IMR-90 (cell line): ENCODE data around the gene SHROOM3. TPM values are rescaled to one million over a fixed set of nuclear protein-coding genes. Genes with fewer than 3 reads are reported as not detected.

ENCODE experiments used
- ATAC-seq: fragments of 200-7000 bp; cut with Tn5 transposase; 2 replicates; pipeline ENCODE4 v1.9.1; 2020; ENCODE audit warnings: low read depth, mild to moderate bottlenecking, moderate library complexity
- BruUV-seq: library from RNA; stranded (reverse); fragments of 400-500 nt; replicated peaks from 2 replicates; lab custom pipeline; 2021; lab: Mats Ljungman, UMichigan
- CTCF ChIA-PET: fragments of 300-600 bp; formaldehyde crosslinking; extraction: SDS; loops from one replicate; lab custom pipeline; 2021; ENCODE audit warnings: antibody characterized with exemption; lab: Yijun Ruan, JAX
- POLR2A ChIA-PET: fragments of 300-600 bp; sonication (Branson Sonifier 250); formaldehyde crosslinking; loops from one replicate; lab custom pipeline; 2022; ENCODE audit warnings: antibody characterized with exemption; ENCODE audit not compliant: unreplicated experiment; lab: Charles Lee
- DNase-seq: peaks from one replicate; pipeline ENCODE4 v3.0.0; 2013
- H2AFZ ChIP-seq: replicated peaks from 2 replicates; pipeline ENCODE3; 2013; ENCODE audit warnings: low read length, mild to moderate bottlenecking; ENCODE audit not compliant: poor library complexity
- H2AK5ac ChIP-seq: 2 replicates; pipeline ENCODE4 v1.6.1; 2013; ENCODE audit warnings: low read depth, low read length, inconsistent platforms
- H2AK9ac ChIP-seq: replicated peaks from 2 replicates; pipeline ENCODE3; 2013; ENCODE audit warnings: mild to moderate bottlenecking, low read depth, low read length, moderate library complexity; ENCODE audit not compliant: poor library complexity
- H2BK120ac ChIP-seq: 2 replicates; pipeline ENCODE4 v1.6.1; 2013; ENCODE audit warnings: low read depth, low read length, inconsistent platforms
- H2BK15ac ChIP-seq: 3 replicates; pipeline ENCODE4 v1.6.1; 2013; ENCODE audit warnings: low read depth, low read length, inconsistent platforms
- H2BK20ac ChIP-seq: 2 replicates; pipeline ENCODE4 v1.6.1; 2013; ENCODE audit warnings: low read depth, mild to moderate bottlenecking, inconsistent platforms, low read length, moderate library complexity
- H2BK5ac ChIP-seq: 2 replicates; pipeline ENCODE4 v1.6.1; 2013; ENCODE audit warnings: mild to moderate bottlenecking, low read depth, low read length, inconsistent platforms; ENCODE audit not compliant: poor library complexity, severe bottlenecking
- H3K14ac ChIP-seq: replicated peaks from 2 replicates; pipeline ENCODE4 v1.6.1; 2013; ENCODE audit warnings: low read depth, low read length, inconsistent platforms
- H3K18ac ChIP-seq: 2 replicates; pipeline ENCODE4 v1.6.1; 2013; ENCODE audit warnings: low read depth, low read length, control low read depth
- H3K23ac ChIP-seq: 2 replicates; pipeline ENCODE4 v1.6.1; 2013; ENCODE audit warnings: low read depth, low read length, inconsistent platforms
- H3K27ac ChIP-seq: 2 replicates; pipeline ENCODE4 v1.5.1; 2013; ENCODE audit warnings: mild to moderate bottlenecking, control low read depth, low read length; ENCODE audit not compliant: insufficient read depth
- H3K27me3 ChIP-seq: 2 replicates; pipeline ENCODE4 v1.6.1; 2013; ENCODE audit warnings: low read length; ENCODE audit not compliant: control insufficient read depth, insufficient read depth
- H3K36me3 ChIP-seq: 2 replicates; pipeline ENCODE4 v1.6.1; 2013; ENCODE audit warnings: low read length, mixed read lengths; ENCODE audit not compliant: control insufficient read depth, insufficient read depth
- H3K4ac ChIP-seq: 2 replicates; pipeline ENCODE4 v1.6.1; 2013; ENCODE audit warnings: low read depth, low read length, inconsistent platforms
- H3K4me1 ChIP-seq: 2 replicates; pipeline ENCODE4 v1.6.1; 2013; ENCODE audit warnings: low read length, mixed read lengths; ENCODE audit not compliant: control insufficient read depth, insufficient read depth
- H3K4me2 ChIP-seq: 2 replicates; pipeline ENCODE4 v1.6.1; 2013; ENCODE audit warnings: low read depth, mild to moderate bottlenecking, control low read depth, low read length, moderate library complexity
- H3K4me3 ChIP-seq: 2 replicates; pipeline ENCODE4 v1.5.1; 2013; ENCODE audit warnings: low read depth, mild to moderate bottlenecking, control low read depth, low read length, moderate library complexity; ENCODE audit not compliant: insufficient read depth
- H3K56ac ChIP-seq: 2 replicates; pipeline ENCODE4 v1.6.1; 2013; ENCODE audit warnings: low read length, inconsistent platforms; ENCODE audit not compliant: insufficient read depth; ENCODE audit errors: extremely low read depth
- H3K79me1 ChIP-seq, 2 experiments: 2 replicates each; pipeline ENCODE4 v1.6.1; 2013; ENCODE audit warnings: low read length in 2 of 2, inconsistent platforms in 1 of 2, low read depth in 1 of 2
- H3K9ac ChIP-seq: 2 replicates; pipeline ENCODE4 v1.6.1; 2013; ENCODE audit warnings: low read depth, low read length, control low read depth
- H3K9me1 ChIP-seq: 2 replicates; pipeline ENCODE4 v1.6.1; 2013; ENCODE audit warnings: low read length, inconsistent platforms; ENCODE audit not compliant: insufficient read depth
- H3K9me3 ChIP-seq: 2 replicates; pipeline ENCODE4 v1.6.1; 2013; ENCODE audit warnings: low read length; ENCODE audit not compliant: control insufficient read depth, insufficient read depth
- H4K20me1 ChIP-seq: 2 replicates; pipeline ENCODE4 v1.6.1; 2013; ENCODE audit warnings: low read length, inconsistent platforms; ENCODE audit not compliant: insufficient read depth
- H4K5ac ChIP-seq: 2 replicates; pipeline ENCODE4 v1.6.1; 2013; ENCODE audit warnings: mild to moderate bottlenecking, low read depth, low read length, control low read depth
- H4K8ac ChIP-seq, 2 experiments: 2 replicates each; pipeline ENCODE4 v1.6.1; 2013; ENCODE audit warnings: low read depth in 2 of 2, low read length in 2 of 2, control low read depth in 1 of 2, inconsistent platforms in 1 of 2
- H4K91ac ChIP-seq: 2 replicates; pipeline ENCODE4 v1.6.1; 2013; ENCODE audit warnings: low read depth, low read length, inconsistent platforms; ENCODE audit not compliant: insufficient read depth
- BHLHE40 ChIP-seq: fragments of 150-350 bp; IDR thresholded peaks from 2 replicates; pipeline ENCODE4 v1.6.1; 2016; ENCODE audit warnings: mild to moderate bottlenecking, low read depth, low read length
- CEBPB ChIP-seq: IDR thresholded peaks from 2 replicates; pipeline ENCODE4 v1.6.1; 2012; ENCODE audit warnings: low read depth, low read length, improper control_type of control experiment
- CHD1 ChIP-seq: IDR thresholded peaks from 2 replicates; pipeline ENCODE4 v1.6.1; 2012; ENCODE audit warnings: low read depth, low read length, improper control_type of control experiment
- ELK1 ChIP-seq: fragments of 150-350 bp; IDR thresholded peaks from 2 replicates; pipeline ENCODE4 v1.6.1; 2016; ENCODE audit warnings: low read depth, mild to moderate bottlenecking, low read length, moderate library complexity, borderline replicate concordance
- FOS ChIP-seq: fragments of 150-350 bp; IDR thresholded peaks from 2 replicates; pipeline ENCODE4 v1.6.1; 2016; ENCODE audit warnings: low read depth, low read length
- MXI1 ChIP-seq: IDR thresholded peaks from 2 replicates; pipeline ENCODE4 v1.6.1; 2012; ENCODE audit warnings: low read depth, mild to moderate bottlenecking, low read length, moderate library complexity, borderline replicate concordance
- POLR2A ChIP-seq: IDR thresholded peaks from 2 replicates; pipeline ENCODE4 v1.6.1; 2012; ENCODE audit warnings: mild to moderate bottlenecking, low read depth, low read length
- RAD21 ChIP-seq: IDR thresholded peaks from 2 replicates; pipeline ENCODE4 v1.6.1; 2012; ENCODE audit warnings: low read length, improper control_type of control experiment
- RCOR1 ChIP-seq: IDR thresholded peaks from 2 replicates; pipeline ENCODE4 v1.6.1; 2012; ENCODE audit warnings: mild to moderate bottlenecking, low read length, improper control_type of control experiment; ENCODE audit not compliant: insufficient replicate concordance
- RFX5 ChIP-seq: IDR thresholded peaks from 2 replicates; pipeline ENCODE4 v1.8.0; 2012; ENCODE audit warnings: low read depth, mild to moderate bottlenecking, low read length, moderate library complexity
- SMC3 ChIP-seq: fragments of 150-350 bp; IDR thresholded peaks from 2 replicates; pipeline ENCODE4 v1.6.1; 2016; ENCODE audit warnings: low read depth, mild to moderate bottlenecking, antibody characterized with exemption, low read length, moderate library complexity
- USF2 ChIP-seq: fragments of 150-350 bp; IDR thresholded peaks from 2 replicates; pipeline ENCODE4 v1.6.1; 2017; ENCODE audit warnings: mild to moderate bottlenecking, antibody characterized with exemption, low read length, low read depth
- WGBS, 2 experiments: methylation state at CpG; one replicate each; pipeline versions ENCODE4 v1.1.5 to v1.1.7; 2013; ENCODE audit warnings: missing lambda C conversion rate in 2 of 2; ENCODE audit not compliant: insufficient read length in 1 of 2; ENCODE audit errors: extremely low coverage in 2 of 2; 5-methylcytosine and 5-hydroxymethylcytosine counted together
- dilution Hi-C: fragments of 300-500 bp; cut with HindIII; formaldehyde crosslinking; loops from one replicate; pipeline ENCODE4 v1.14.3; 2018; ENCODE audit warnings: low sequenced_read_pairs; ENCODE audit not compliant: unreplicated experiment
- in situ Hi-C: fragments of 300-500 bp; cut with MboI; formaldehyde crosslinking; loops from 3 replicates; pipeline ENCODE4 v1.14.3; 2019; ENCODE audit warnings: low sequenced_read_pairs, inconsistent platforms, mixed read lengths
- intact Hi-C: fragments of 100-400 bp; cut with micrococcal nuclease; formaldehyde crosslinking; loops from 2 replicates; pipeline ENCODE4 v1.10.0; 2022
- polyA plus RNA-seq, 3 experiments: library from polyadenylated mRNA; depleted of rRNA; stranded (reverse); fragments of >200 nt; gene quantifications; 2 replicates each; pipeline ENCODE4 v1.2.3, GENCODE V29; 2012; ENCODE audit warnings: low replicate concordance in 1 of 3
- total RNA-seq: library from RNA; depleted of rRNA; stranded (reverse); fragments of >200 nt; gene quantifications from 2 replicates; pipeline ENCODE4 v1.2.3, GENCODE V29; 2012
- TF ChIP-seq, protein P1 (sequence below): conservative IDR thresholded peaks from 2 replicates; pipeline ENCODE4 v1.5.1; 2012; ENCODE audit warnings: mild to moderate bottlenecking, low read depth, low read length, improper control_type of control experiment

Gene SHROOM3
- total and polyA plus RNA-seq, 2 of the 4 experiments (the other 2 are of a cell fraction): 10.8 to 19.5 TPM

DNA sequence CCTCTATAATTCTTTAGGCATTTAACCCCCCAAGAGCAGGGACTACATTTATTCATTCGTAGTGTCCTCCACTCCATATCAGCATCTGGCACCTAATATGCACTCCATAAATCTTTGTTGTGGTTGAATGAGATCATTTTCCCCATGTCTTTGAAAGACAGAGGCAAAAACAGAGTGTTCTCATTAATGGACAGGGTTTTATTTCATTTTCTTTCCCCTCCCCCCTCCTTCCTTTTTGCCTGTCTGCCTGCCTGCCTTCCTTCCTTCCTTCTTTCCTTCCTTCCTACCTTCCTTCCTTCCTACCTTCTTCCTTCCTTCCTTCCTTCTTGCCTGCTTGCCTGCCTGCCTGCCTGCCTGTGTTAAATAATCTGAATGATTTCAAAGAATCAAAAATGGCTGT, 83.2 kb downstream of the SHROOM3 start:
- no peaks in the 10 kb centered on the region for H3K9me1 ChIP-seq
- DNase-seq: no peak
- TF ChIP-seq CHD1 (no peak), FOS (no peak), CEBPB (no peak), RCOR1 (no peak), RAD21 (no peak), BHLHE40 (no peak), USF2 (no peak), SMC3 (no peak), ELK1 (no peak), MXI1 (no peak), POLR2A (no peak), RFX5 (no peak)
- TF ChIP-seq, protein P1, sequence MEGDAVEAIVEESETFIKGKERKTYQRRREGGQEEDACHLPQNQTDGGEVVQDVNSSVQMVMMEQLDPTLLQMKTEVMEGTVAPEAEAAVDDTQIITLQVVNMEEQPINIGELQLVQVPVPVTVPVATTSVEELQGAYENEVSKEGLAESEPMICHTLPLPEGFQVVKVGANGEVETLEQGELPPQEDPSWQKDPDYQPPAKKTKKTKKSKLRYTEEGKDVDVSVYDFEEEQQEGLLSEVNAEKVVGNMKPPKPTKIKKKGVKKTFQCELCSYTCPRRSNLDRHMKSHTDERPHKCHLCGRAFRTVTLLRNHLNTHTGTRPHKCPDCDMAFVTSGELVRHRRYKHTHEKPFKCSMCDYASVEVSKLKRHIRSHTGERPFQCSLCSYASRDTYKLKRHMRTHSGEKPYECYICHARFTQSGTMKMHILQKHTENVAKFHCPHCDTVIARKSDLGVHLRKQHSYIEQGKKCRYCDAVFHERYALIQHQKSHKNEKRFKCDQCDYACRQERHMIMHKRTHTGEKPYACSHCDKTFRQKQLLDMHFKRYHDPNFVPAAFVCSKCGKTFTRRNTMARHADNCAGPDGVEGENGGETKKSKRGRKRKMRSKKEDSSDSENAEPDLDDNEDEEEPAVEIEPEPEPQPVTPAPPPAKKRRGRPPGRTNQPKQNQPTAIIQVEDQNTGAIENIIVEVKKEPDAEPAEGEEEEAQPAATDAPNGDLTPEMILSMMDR: no peak
- no peak overlapping the region for H4K8ac ChIP-seq
- H3K18ac ChIP-seq: no peak overlapping the region
- H2BK20ac ChIP-seq: no peak overlapping the region
- H3K27me3 ChIP-seq: no peaks in the 10 kb centered on the region
- H3K56ac ChIP-seq: no peak overlapping the region
- H2BK5ac ChIP-seq: peak overlapping the region; percentile 8
- H3K27ac ChIP-seq: no peak overlapping the region
- no peak overlapping the region for H3K23ac ChIP-seq
- CTCF ChIA-PET: no interaction called here
- H3K4me2 ChIP-seq: no peak overlapping the region
- dilution Hi-C loops: no loop called here
- ATAC-seq: no peak
- no peak overlapping the region for H3K9ac ChIP-seq
- no peak overlapping the region for H2BK15ac ChIP-seq
- no CpG with 5 or more reads among the region's 1 CpG for WGBS, 2 experiments
- H3K9me3 ChIP-seq: no peaks in the 10 kb centered on the region
- H3K4me1 ChIP-seq: no peaks in the 10 kb centered on the region
- no peaks in the 10 kb centered on the region for H3K79me1 ChIP-seq
- no peak overlapping the region for H2AK9ac ChIP-seq
- POLR2A ChIA-PET: no interaction called here
- H4K20me1 ChIP-seq: no peaks in the 10 kb centered on the region
- intact Hi-C loops: loop anchor here (10.0 kb wide), 1 partner anchor 137 kb away; no protein-coding TSS in a partner anchor
- BruUV-seq: no TSS peak
- H4K91ac ChIP-seq: 0 out of 2 replicates have a peak overlapping the region, but pooled peaks have one; percentile 28
- in situ Hi-C loops: loop anchor here (10.0 kb wide), 1 partner anchor 427 kb away; the partner anchor contains the start of gene SEPTIN11
- H3K4me3 ChIP-seq: no peak overlapping the region
- H2AFZ ChIP-seq: no peak overlapping the region
- no peak overlapping the region for H4K5ac ChIP-seq
- H2AK5ac ChIP-seq: 0 out of 2 replicates have a peak overlapping the region, but pooled peaks have one; percentile 21
- peak overlapping the region; percentile 27; the same call in 1 of the 2 replicates for H3K4ac ChIP-seq
- no peaks in the 10 kb centered on the region for H3K36me3 ChIP-seq
- H3K14ac ChIP-seq: no peak overlapping the region
- peak overlapping the region; percentile 40; the same call in 1 of the 2 replicates for H2BK120ac ChIP-seq
